GM15510 (cell line): ENCODE measurements around the gene USP14.

ENCODE experiments used
- POLR2A ChIP-seq: IDR thresholded peaks from 3 replicates; pipeline ENCODE4 v1.6.1; 2011; ENCODE audit warnings: borderline replicate concordance; ENCODE audit not compliant: insufficient read length; ENCODE audit errors: extremely low read depth

USP14 gene

DNA sequence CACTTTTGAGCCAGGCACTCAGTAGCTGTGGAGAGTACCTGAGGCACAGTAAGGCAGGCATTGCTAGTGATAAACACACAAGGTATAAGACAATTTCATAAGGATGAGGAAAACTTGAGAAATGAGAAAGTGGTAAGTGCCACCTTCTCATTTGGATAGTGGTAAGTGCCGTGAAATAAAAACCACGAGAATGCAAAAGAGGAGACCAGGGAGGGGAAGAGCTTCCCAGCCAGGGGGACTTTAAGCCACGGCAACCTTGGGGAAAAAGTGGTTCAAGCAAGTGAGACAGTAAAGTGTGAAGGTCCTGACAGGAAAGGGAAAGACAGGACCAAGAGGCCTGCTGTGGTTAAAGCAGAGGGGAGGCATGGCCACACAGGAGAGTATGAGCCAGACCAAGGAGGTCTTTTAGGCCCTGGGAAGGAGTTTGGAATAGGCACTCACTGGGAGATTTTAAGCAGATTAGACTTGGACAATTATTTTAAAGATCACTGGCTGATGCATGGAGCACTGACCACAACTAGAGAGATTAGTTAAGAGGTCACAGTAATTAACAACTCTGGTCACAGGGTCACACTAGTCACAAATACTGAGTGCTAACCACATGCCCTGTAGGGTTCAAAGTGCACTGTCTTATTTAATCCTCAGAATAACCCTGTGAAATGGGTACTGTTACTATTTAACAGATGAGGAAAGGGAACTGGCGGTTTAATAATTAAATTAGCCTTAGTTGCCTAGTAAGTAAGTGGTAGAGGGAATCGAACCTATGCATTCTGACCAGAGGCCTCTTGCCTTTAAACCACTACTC, 59.4 kb downstream of the USP14 start:
- TF ChIP-seq POLR2A, result no peak

DNA sequence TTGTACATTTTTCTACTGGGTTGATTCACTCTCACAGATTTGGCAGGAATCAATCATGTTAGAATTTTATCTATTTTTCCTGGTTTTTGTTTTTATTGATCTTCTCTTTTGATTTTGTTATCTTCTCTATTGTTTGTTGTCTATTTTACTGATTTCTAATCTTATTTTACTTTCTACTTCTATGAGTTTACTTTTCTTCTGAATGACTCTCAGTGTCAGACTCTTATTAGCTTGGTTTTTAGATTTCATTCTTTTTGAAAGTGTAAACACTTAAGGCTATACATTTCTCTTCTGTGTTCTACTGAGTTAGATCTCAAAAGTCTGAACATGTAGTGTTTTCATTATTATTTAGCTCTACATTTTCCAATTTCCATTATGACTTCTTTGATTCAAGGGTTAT, 62.4 kb downstream of the USP14 start:
- no peak for TF ChIP-seq POLR2A

GRCh38 chr18:225745-226144, 67.4 kb downstream of the USP14 start:
- no peak for TF ChIP-seq POLR2A

- TF ChIP-seq POLR2A, result no peak
Measured at GRCh38 chr18:227374-227773, 69.0 kb downstream of the USP14 start.

DNA sequence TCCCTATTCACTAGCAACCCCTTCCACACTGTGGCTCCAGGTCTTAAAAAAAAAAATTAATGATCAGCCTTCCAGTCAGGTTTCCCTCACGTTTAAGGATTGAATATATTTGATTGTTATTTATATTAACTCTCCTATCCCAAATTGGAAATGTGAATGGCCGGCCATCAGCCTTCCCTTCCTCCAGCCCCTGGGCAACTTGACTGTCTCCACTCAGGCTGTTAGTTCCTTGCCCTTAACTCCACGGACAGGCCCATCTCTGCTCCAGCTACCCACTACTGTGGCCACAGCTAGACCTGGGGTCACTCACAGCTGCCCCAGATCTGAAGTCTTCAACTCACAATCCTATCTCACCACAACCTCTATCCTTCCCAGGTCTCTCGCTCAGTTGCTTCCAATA, 69.5 kb downstream of the USP14 start:
- TF ChIP-seq POLR2A, result no peak

- no peak for TF ChIP-seq POLR2A
Measured at GRCh38 chr18:228586-228985, 70.2 kb downstream of the USP14 start.

- no peak for TF ChIP-seq POLR2A
Measured at GRCh38 chr18:231563-231962, 73.2 kb downstream of the USP14 start.

DNA sequence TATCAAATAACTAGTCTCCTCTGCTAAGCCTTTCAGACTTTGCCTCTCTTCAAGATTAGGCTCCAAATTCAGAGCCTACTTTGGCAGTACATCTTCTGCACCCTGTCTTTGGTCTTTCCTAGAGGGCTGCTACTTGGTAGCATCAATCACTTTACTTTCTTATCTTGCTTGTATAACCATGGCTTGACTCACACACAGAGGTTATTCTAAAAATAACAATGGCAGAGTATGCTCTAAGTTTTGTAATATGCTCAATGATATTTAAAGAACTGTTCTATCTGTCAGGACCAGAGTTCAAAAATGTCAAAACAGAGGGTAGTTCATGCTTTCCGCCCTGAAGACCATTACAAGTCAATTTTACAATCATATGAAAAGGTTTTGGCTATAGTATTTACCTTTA, 81.8 kb downstream of the USP14 start:
- no peak for TF ChIP-seq POLR2A

- no peak for TF ChIP-seq POLR2A
Measured at GRCh38 chr18:245282-245847, 87.0 kb downstream of the USP14 start.

DNA sequence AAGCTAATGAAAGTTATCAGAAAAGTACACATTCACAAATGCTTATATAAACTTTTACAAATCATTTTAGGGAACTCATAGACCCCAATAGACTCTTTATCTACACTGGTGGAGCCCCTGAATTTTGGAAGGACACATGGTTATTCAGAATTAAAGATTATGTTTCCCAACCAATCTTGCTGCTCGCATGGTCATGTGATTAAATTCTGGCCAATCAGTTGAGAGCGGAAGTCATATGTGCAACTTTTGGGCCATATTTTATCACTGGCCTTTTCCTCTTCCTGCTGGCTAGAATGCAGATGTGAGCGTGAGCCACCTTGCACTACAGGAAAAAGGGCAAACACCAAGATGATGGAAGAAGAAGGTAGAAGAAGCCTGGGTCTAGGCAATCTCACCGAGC, 89.7 kb downstream of the USP14 start:
- TF ChIP-seq POLR2A, result no peak

- TF ChIP-seq POLR2A, result no peak
Measured at GRCh38 chr18:250685-251084, 92.3 kb downstream of the USP14 start.

DNA sequence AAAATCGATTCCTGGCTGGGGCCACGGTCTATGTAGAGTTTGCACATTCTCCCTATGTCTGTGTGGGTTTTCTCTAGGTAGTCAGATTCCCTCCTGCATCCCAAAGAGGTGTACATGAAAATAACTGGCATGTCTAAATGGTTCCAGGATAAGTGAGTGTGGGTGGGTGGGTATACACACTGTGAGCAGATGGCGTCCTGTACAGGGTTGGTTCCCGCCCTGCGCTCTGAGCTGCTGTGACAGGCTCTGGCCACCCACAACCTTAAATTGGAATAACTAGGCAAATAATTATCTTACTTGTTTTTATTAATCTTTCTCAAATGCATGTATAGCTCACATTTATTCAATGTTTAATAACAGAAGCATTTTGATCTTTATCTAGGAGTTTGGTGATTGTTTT, 93.2 kb downstream of the USP14 start:
- no peak for TF ChIP-seq POLR2A

DNA sequence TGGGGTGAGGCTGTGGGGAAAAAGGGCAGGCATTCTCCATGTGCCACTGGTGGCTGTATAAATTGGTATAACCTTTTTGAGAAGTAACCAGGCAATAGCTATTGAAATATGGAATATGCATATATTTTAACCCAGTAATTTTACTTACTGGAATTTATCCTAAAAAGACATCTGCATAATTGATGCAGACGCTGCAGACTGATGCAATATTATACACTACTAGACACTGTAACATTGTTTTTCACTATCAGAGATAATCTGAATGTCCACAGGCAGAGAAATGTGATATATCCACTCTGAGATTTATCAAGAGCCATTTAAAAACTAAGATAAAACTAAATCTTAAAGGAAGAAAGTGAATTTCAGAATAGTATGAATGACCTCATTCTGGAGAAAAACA, 94.8 kb downstream of the USP14 start:
- no peak for TF ChIP-seq POLR2A

GRCh38 chr18:255171-255570, 96.8 kb downstream of the USP14 start:
- no peak for TF ChIP-seq POLR2A

DNA sequence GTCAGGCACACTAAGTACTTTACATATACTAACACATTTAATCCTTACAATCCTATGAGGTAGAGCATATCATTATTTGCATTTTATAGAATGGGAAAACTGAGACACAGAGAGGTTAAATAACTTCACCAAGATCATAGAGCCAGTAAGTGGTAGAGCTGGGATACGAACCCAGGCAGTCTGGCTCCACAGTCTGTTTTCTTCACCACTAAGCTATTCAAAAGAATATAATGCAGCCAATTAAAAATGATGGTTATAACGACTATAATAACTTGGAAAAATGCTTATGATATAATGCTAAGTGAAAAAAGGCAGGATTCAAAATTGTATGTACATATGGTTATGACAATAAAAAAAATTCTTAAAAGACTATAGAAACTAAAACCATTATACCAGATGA, 102.2 kb downstream of the USP14 start:
- TF ChIP-seq POLR2A, result no peak

- no peak for TF ChIP-seq POLR2A
Measured at GRCh38 chr18:261398-262073, 103.2 kb downstream of the USP14 start.
